ENCODE data around the gene PRKAG1.

PRKAG1 gene

GRCh38 chr12:49037111-49037946 lies 18.8 kb upstream of the PRKAG1 start:
- no peaks in the 10 kb centered on the region for H3K4me1 ChIP-seq (ENCODE audit: insufficient read depth, low read length)
- no peaks in the 10 kb centered on the region for H3K27me3 ChIP-seq (ENCODE audit: control insufficient read depth in 1 of 2, insufficient read depth in 2 of 2, low read length in 2 of 2)
- H3K9ac ChIP-seq (ENCODE audit: low read length), result no peak overlapping the region
- H3K9me3 ChIP-seq (ENCODE audit: low read length), result no peaks in the 10 kb centered on the region
- H3K36me3 ChIP-seq (ENCODE audit: insufficient read depth, low read length), result peaks cover 89% of the 10 kb centered on the region
- no peak overlapping the region for H3K27ac ChIP-seq (ENCODE audit: low read depth, low read length)
- no peak overlapping the region for H3K4me3 ChIP-seq (ENCODE audit: low read depth in 1 of 2, low read length in 2 of 2)

- H3K9ac ChIP-seq (ENCODE audit: low read length), result no peak overlapping the region
- peaks cover 89% of the 10 kb centered on the region for H3K36me3 ChIP-seq (ENCODE audit: insufficient read depth, low read length)
- no peaks in the 10 kb centered on the region for H3K27me3 ChIP-seq (ENCODE audit: control insufficient read depth in 1 of 2, insufficient read depth in 2 of 2, low read length in 2 of 2)
- no peak overlapping the region for H3K4me3 ChIP-seq (ENCODE audit: low read depth in 1 of 2, low read length in 2 of 2)
- H3K27ac ChIP-seq (ENCODE audit: low read depth, low read length), result no peak overlapping the region
- no peaks in the 10 kb centered on the region for H3K4me1 ChIP-seq (ENCODE audit: insufficient read depth, low read length)
- H3K9me3 ChIP-seq (ENCODE audit: low read length), result no peaks in the 10 kb centered on the region
These were observed 17.5 kb upstream of the PRKAG1 start for GRCh38 chr12:49036029-49036428.

GRCh38 chr12:49034286-49034622 lies 15.7 kb upstream of the PRKAG1 start:
- Histone ChIP-seq H3K27me3 (ENCODE audit: control insufficient read depth in 1 of 2, insufficient read depth in 2 of 2, low read length in 2 of 2) (no peaks in the 10 kb centered on the region), H3K4me1 (ENCODE audit: insufficient read depth, low read length) (no peaks in the 10 kb centered on the region), H3K4me3 (ENCODE audit: low read depth in 1 of 2, low read length in 2 of 2) (no peak overlapping the region), H3K36me3 (ENCODE audit: insufficient read depth, low read length) (peaks cover 75% of the 10 kb centered on the region), H3K27ac (ENCODE audit: low read depth, low read length) (no peak overlapping the region), H3K9ac (ENCODE audit: low read length) (no peak overlapping the region), H3K9me3 (ENCODE audit: low read length) (no peaks in the 10 kb centered on the region)

GRCh38 chr12:49033611-49034285 lies 15.2 kb upstream of the PRKAG1 start:
- no peak overlapping the region for H3K27ac ChIP-seq (ENCODE audit: low read depth, low read length)
- no peak overlapping the region for H3K9ac ChIP-seq (ENCODE audit: low read length)
- H3K4me1 ChIP-seq (ENCODE audit: insufficient read depth, low read length), result no peaks in the 10 kb centered on the region
- H3K27me3 ChIP-seq (ENCODE audit: control insufficient read depth in 1 of 2, insufficient read depth in 2 of 2, low read length in 2 of 2), result no peaks in the 10 kb centered on the region
- no peak overlapping the region for H3K4me3 ChIP-seq (ENCODE audit: low read depth in 1 of 2, low read length in 2 of 2)
- H3K36me3 ChIP-seq (ENCODE audit: insufficient read depth, low read length), result peaks cover 75% of the 10 kb centered on the region
- no peaks in the 10 kb centered on the region for H3K9me3 ChIP-seq (ENCODE audit: low read length)

- Histone ChIP-seq H3K4me1 (ENCODE audit: insufficient read depth, low read length) (no peaks in the 10 kb centered on the region), H3K4me3 (ENCODE audit: low read depth in 1 of 2, low read length in 2 of 2) (no peak overlapping the region), H3K27ac (ENCODE audit: low read depth, low read length) (no peak overlapping the region), H3K9me3 (ENCODE audit: low read length) (no peaks in the 10 kb centered on the region), H3K9ac (ENCODE audit: low read length) (no peak overlapping the region), H3K27me3 (ENCODE audit: control insufficient read depth in 1 of 2, insufficient read depth in 2 of 2, low read length in 2 of 2) (no peaks in the 10 kb centered on the region), H3K36me3 (ENCODE audit: insufficient read depth, low read length) (peaks cover 75% of the 10 kb centered on the region)
These were observed 14.3 kb upstream of the PRKAG1 start for GRCh38 chr12:49032679-49033447.

- no peaks in the 10 kb centered on the region for H3K9me3 ChIP-seq (ENCODE audit: low read length)
- peaks cover 76% of the 10 kb centered on the region for H3K36me3 ChIP-seq (ENCODE audit: insufficient read depth, low read length)
- no peak overlapping the region for H3K9ac ChIP-seq (ENCODE audit: low read length)
- H3K4me1 ChIP-seq (ENCODE audit: insufficient read depth, low read length), result no peaks in the 10 kb centered on the region
- H3K27ac ChIP-seq (ENCODE audit: low read depth, low read length), result no peak overlapping the region
- no peak overlapping the region for H3K4me3 ChIP-seq (ENCODE audit: low read depth in 1 of 2, low read length in 2 of 2)
- no peaks in the 10 kb centered on the region for H3K27me3 ChIP-seq (ENCODE audit: control insufficient read depth in 1 of 2, insufficient read depth in 2 of 2, low read length in 2 of 2)
These were observed 13.7 kb upstream of the PRKAG1 start for GRCh38 chr12:49032276-49032675.

GRCh38 chr12:49031573-49032161 lies 13.1 kb upstream of the PRKAG1 start:
- Histone ChIP-seq H3K4me1 (ENCODE audit: insufficient read depth, low read length) (no peaks in the 10 kb centered on the region), H3K4me3 (ENCODE audit: low read depth in 1 of 2, low read length in 2 of 2) (no peak overlapping the region), H3K9me3 (ENCODE audit: low read length) (no peaks in the 10 kb centered on the region), H3K9ac (ENCODE audit: low read length) (no peak overlapping the region), H3K27ac (ENCODE audit: low read depth, low read length) (no peak overlapping the region), H3K36me3 (ENCODE audit: insufficient read depth, low read length) (peaks cover 77% of the 10 kb centered on the region), H3K27me3 (ENCODE audit: control insufficient read depth in 1 of 2, insufficient read depth in 2 of 2, low read length in 2 of 2) (no peaks in the 10 kb centered on the region)

GRCh38 chr12:49030714-49031572 lies 12.4 kb upstream of the PRKAG1 start:
- Histone ChIP-seq H3K36me3 (ENCODE audit: insufficient read depth, low read length) (peaks cover 79% of the 10 kb centered on the region), H3K4me1 (ENCODE audit: insufficient read depth, low read length) (no peaks in the 10 kb centered on the region), H3K9ac (ENCODE audit: low read length) (no peak overlapping the region), H3K27ac (ENCODE audit: low read depth, low read length) (no peak overlapping the region), H3K27me3 (ENCODE audit: control insufficient read depth in 1 of 2, insufficient read depth in 2 of 2, low read length in 2 of 2) (no peaks in the 10 kb centered on the region), H3K4me3 (ENCODE audit: low read depth in 1 of 2, low read length in 2 of 2) (no peak overlapping the region), H3K9me3 (ENCODE audit: low read length) (no peaks in the 10 kb centered on the region)

GRCh38 chr12:49030119-49030518 lies 11.5 kb upstream of the PRKAG1 start:
- Histone ChIP-seq H3K9me3 (ENCODE audit: low read length) (no peaks in the 10 kb centered on the region), H3K4me1 (ENCODE audit: insufficient read depth, low read length) (no peaks in the 10 kb centered on the region)

GRCh38 chr12:49028666-49029275 lies 10.2 kb upstream of the PRKAG1 start:
- Histone ChIP-seq H3K27ac (ENCODE audit: low read depth, low read length) (no peak overlapping the region), H3K4me3 (ENCODE audit: low read depth in 1 of 2, low read length in 2 of 2) (no peak overlapping the region), H3K27me3 (ENCODE audit: control insufficient read depth in 1 of 2, insufficient read depth in 2 of 2, low read length in 2 of 2) (no peaks in the 10 kb centered on the region), H3K36me3 (ENCODE audit: insufficient read depth, low read length) (peaks cover 83% of the 10 kb centered on the region), H3K9me3 (ENCODE audit: low read length) (no peaks in the 10 kb centered on the region), H3K4me1 (ENCODE audit: insufficient read depth, low read length) (no peaks in the 10 kb centered on the region), H3K9ac (ENCODE audit: low read length) (no peak overlapping the region)

More at GRCh38 chr12:49030119-49030518, 11.5 kb upstream of the PRKAG1 start:
- no peak overlapping the region for H3K27ac ChIP-seq (ENCODE audit: low read depth, low read length)
- H3K9ac ChIP-seq (ENCODE audit: low read length), result no peak overlapping the region
- H3K27me3 ChIP-seq (ENCODE audit: control insufficient read depth in 1 of 2, insufficient read depth in 2 of 2, low read length in 2 of 2), result no peaks in the 10 kb centered on the region
- H3K36me3 ChIP-seq (ENCODE audit: insufficient read depth, low read length), result peaks cover 82% of the 10 kb centered on the region
- H3K4me3 ChIP-seq (ENCODE audit: low read depth in 1 of 2, low read length in 2 of 2), result no peak overlapping the region

Data from muscle layer of colon (tissue), 2 donors.